ENCODE results near the gene RELT.

- TF ChIP-seq, protein P1, sequence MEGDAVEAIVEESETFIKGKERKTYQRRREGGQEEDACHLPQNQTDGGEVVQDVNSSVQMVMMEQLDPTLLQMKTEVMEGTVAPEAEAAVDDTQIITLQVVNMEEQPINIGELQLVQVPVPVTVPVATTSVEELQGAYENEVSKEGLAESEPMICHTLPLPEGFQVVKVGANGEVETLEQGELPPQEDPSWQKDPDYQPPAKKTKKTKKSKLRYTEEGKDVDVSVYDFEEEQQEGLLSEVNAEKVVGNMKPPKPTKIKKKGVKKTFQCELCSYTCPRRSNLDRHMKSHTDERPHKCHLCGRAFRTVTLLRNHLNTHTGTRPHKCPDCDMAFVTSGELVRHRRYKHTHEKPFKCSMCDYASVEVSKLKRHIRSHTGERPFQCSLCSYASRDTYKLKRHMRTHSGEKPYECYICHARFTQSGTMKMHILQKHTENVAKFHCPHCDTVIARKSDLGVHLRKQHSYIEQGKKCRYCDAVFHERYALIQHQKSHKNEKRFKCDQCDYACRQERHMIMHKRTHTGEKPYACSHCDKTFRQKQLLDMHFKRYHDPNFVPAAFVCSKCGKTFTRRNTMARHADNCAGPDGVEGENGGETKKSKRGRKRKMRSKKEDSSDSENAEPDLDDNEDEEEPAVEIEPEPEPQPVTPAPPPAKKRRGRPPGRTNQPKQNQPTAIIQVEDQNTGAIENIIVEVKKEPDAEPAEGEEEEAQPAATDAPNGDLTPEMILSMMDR (IDR thresholded peaks at IDR 0.05), result no peak
- no peak for TF ChIP-seq POLR2A (IDR thresholded peaks at IDR 0.05)
Measured at GRCh38 chr11:73415854-73416615, 39.8 kb downstream of the RELT start.
